Measurements from ENCODE around the gene FPR2.

DNA sequence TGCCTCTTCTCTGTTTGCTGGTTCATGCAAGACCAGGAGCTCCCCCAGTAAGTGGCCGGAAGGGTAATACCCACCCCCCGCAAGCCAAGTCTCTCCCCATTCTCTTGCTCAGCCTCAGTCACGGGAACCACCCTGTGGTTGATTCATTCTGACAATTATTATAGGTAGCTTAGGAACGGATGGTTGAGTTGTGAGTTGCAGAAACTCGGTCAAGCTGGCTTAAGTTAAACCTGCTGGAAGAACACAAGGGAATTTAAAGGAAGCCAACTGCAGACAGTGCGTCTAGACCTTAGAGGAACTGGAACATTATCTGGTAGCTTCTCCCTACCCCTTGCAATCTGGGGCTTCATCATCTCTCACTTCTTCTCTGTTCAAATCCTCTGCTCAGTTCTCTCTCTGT lies 18.2 kb upstream of the FPR2 start:
- TF ChIP-seq, protein P1, sequence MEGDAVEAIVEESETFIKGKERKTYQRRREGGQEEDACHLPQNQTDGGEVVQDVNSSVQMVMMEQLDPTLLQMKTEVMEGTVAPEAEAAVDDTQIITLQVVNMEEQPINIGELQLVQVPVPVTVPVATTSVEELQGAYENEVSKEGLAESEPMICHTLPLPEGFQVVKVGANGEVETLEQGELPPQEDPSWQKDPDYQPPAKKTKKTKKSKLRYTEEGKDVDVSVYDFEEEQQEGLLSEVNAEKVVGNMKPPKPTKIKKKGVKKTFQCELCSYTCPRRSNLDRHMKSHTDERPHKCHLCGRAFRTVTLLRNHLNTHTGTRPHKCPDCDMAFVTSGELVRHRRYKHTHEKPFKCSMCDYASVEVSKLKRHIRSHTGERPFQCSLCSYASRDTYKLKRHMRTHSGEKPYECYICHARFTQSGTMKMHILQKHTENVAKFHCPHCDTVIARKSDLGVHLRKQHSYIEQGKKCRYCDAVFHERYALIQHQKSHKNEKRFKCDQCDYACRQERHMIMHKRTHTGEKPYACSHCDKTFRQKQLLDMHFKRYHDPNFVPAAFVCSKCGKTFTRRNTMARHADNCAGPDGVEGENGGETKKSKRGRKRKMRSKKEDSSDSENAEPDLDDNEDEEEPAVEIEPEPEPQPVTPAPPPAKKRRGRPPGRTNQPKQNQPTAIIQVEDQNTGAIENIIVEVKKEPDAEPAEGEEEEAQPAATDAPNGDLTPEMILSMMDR (IDR thresholded peaks at IDR 0.05): no peak
- no peak for TF ChIP-seq POLR2A (IDR thresholded peaks at IDR 0.05)

Data from ovary (tissue), 3 donors.